Trophoblast cell (in vitro differentiated cells and primary cell): ENCODE data around the gene SIL1.

Experiments
- DNase-seq, 2 donors: peaks; one replicate each; pipeline ENCODE4 v3.0.0-alpha.2; 2016
- H2AFZ ChIP-seq: 2 replicates; pipeline ENCODE4 v1.6.1; 2013; ENCODE audit warnings: low read length, moderate library complexity, mild to moderate bottlenecking; ENCODE audit not compliant: insufficient read depth, poor library complexity
- H2AK5ac ChIP-seq: 2 replicates; pipeline ENCODE4 v1.6.1; 2013; ENCODE audit warnings: mild to moderate bottlenecking, low read length
- H2BK120ac ChIP-seq: 2 replicates; pipeline ENCODE4 v1.6.1; 2013; ENCODE audit warnings: low read length, mild to moderate bottlenecking, moderate library complexity; ENCODE audit not compliant: insufficient read depth, poor library complexity
- H2BK12ac ChIP-seq: 2 replicates; pipeline ENCODE4 v1.6.1; 2013; ENCODE audit warnings: mild to moderate bottlenecking, low read length, moderate library complexity
- H2BK5ac ChIP-seq: 2 replicates; pipeline ENCODE4 v1.6.1; 2013; ENCODE audit warnings: low read length, low read depth, moderate library complexity, mild to moderate bottlenecking; ENCODE audit not compliant: poor library complexity
- H3K14ac ChIP-seq: 2 replicates; pipeline ENCODE4 v1.6.1; 2013; ENCODE audit warnings: mild to moderate bottlenecking, low read length
- H3K18ac ChIP-seq: 2 replicates; pipeline ENCODE4 v1.6.1; 2013; ENCODE audit warnings: mild to moderate bottlenecking, low read length
- H3K23ac ChIP-seq: 2 replicates; pipeline ENCODE4 v1.6.1; 2013; ENCODE audit warnings: low read length
- H3K27ac ChIP-seq: 2 replicates; pipeline ENCODE4 v1.5.1; 2013; ENCODE audit warnings: low read depth, mild to moderate bottlenecking, inconsistent platforms, low read length, moderate library complexity
- H3K27me3 ChIP-seq: 2 replicates; pipeline ENCODE4 v1.6.1; 2013; ENCODE audit warnings: inconsistent platforms, mild to moderate bottlenecking, low read length, moderate library complexity; ENCODE audit not compliant: insufficient read depth
- H3K36me3 ChIP-seq, 2 experiments: 1 replicate in 1 of 2; 2 replicates in 1 of 2; pipeline ENCODE4 v1.6.1; 2013; ENCODE audit warnings: low read length in 2 of 2, mild to moderate bottlenecking in 2 of 2, moderate library complexity in 1 of 2; ENCODE audit not compliant: insufficient read depth in 2 of 2, control insufficient read depth in 1 of 2
- H3K4ac ChIP-seq: 2 replicates; pipeline ENCODE4 v1.6.1; 2013; ENCODE audit warnings: low read depth, mild to moderate bottlenecking, low read length, moderate library complexity
- H3K4me1 ChIP-seq, 2 experiments: 1 replicate in 1 of 2; 2 replicates in 1 of 2; pipeline ENCODE4 v1.6.1; 2013; ENCODE audit warnings: low read length in 2 of 2, mild to moderate bottlenecking in 2 of 2, moderate library complexity in 1 of 2; ENCODE audit not compliant: insufficient read depth in 2 of 2, control insufficient read depth in 1 of 2
- H3K4me2 ChIP-seq: 2 replicates; pipeline ENCODE4 v1.6.1; 2013; ENCODE audit warnings: inconsistent platforms, mild to moderate bottlenecking, low read length, moderate library complexity
- H3K4me3 ChIP-seq: 2 replicates; pipeline ENCODE4 v1.5.1; 2013; ENCODE audit warnings: mild to moderate bottlenecking, low read depth, low read length, inconsistent platforms
- H3K79me1 ChIP-seq: one replicate; pipeline ENCODE4 v1.6.1; 2013; ENCODE audit warnings: low read length
- H3K79me2 ChIP-seq: 2 replicates; pipeline ENCODE4 v1.6.1; 2013; ENCODE audit warnings: low read length, mild to moderate bottlenecking; ENCODE audit not compliant: control insufficient read depth, insufficient read depth, poor library complexity
- H3K9ac ChIP-seq: 2 replicates; pipeline ENCODE4 v1.6.1; 2013; ENCODE audit warnings: mild to moderate bottlenecking, low read length
- H3K9me3 ChIP-seq: 2 replicates; pipeline ENCODE4 v1.6.1; 2013; ENCODE audit warnings: low read depth, mild to moderate bottlenecking, control low read depth, inconsistent platforms, low read length; ENCODE audit not compliant: insufficient read depth
- H4K12ac ChIP-seq: 2 replicates; pipeline ENCODE4 v1.6.1; 2013; ENCODE audit warnings: low read depth, mild to moderate bottlenecking, low read length, moderate library complexity
- H4K8ac ChIP-seq: 2 replicates; pipeline ENCODE4 v1.6.1; 2013; ENCODE audit warnings: low read depth, mild to moderate bottlenecking, low read length, moderate library complexity
- H4K91ac ChIP-seq: one replicate; pipeline ENCODE4 v1.6.1; 2013; ENCODE audit warnings: low read depth, mild to moderate bottlenecking, low read length, moderate library complexity
- WGBS: extraction: QIAGEN DNeasy Blood & Tissue Kit; methylation state at CpG from one replicate; pipeline ENCODE4 v1.1.7; 2013; ENCODE audit warnings: missing lambda C conversion rate; ENCODE audit not compliant: insufficient read length, insufficient coverage; ENCODE audit errors: extremely low coverage; 5-methylcytosine and 5-hydroxymethylcytosine counted together

Gene SIL1

GRCh38 chr5:139017624-139018023 is 180.5 kb downstream of the SIL1 start:
- H3K27ac ChIP-seq = no peak overlapping the region
- H4K12ac ChIP-seq = no peak overlapping the region
- H3K9ac ChIP-seq = no peak overlapping the region
- no peak overlapping the region for H3K14ac ChIP-seq
- H3K79me1 ChIP-seq = no peaks in the 10 kb centered on the region
- H3K23ac ChIP-seq = no peak overlapping the region
- no peaks in the 10 kb centered on the region for H3K79me2 ChIP-seq
- H2BK120ac ChIP-seq = no peak overlapping the region
- H4K91ac ChIP-seq = no peak overlapping the region
- no peak overlapping the region for H2BK12ac ChIP-seq
- H2BK5ac ChIP-seq = no peak overlapping the region
- no peak overlapping the region for H3K4me3 ChIP-seq
- H3K9me3 ChIP-seq = no peaks in the 10 kb centered on the region
- no CpG with 5 or more reads among the region's 5 CpGs for WGBS
- H2AK5ac ChIP-seq = no peak overlapping the region
- H3K27me3 ChIP-seq = no peaks in the 10 kb centered on the region
- no peak overlapping the region for H3K4ac ChIP-seq
- H3K4me2 ChIP-seq = no peak overlapping the region
- no peak overlapping the region for H4K8ac ChIP-seq
- no peak overlapping the region for H3K18ac ChIP-seq
- H3K4me1 ChIP-seq = peaks cover 5 to 6% of the 10 kb centered on the region in 2 experiments
- H2AFZ ChIP-seq = no peak overlapping the region
- no peaks in the 10 kb centered on the region for H3K36me3 ChIP-seq
- DNase-seq = no peak

DNA sequence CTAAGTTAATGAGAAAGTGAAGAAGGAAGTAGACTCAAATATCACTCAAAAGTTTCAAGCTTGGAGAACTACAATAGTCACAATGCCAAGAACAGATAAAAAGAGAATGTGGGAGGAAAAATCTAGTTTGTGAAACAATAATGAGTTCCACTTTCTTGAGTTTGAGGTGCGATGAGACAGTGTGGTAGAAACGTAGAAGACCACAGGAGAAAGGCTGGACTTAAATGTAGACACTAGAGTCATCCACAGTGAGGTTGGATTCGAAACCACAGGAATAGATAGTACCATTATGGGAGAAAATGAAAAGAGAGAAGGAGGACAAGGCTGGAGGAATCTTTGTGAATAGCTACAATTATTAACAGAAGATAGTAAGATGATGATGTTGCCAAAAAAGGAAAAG is 182.0 kb downstream of the SIL1 start:
- DNase-seq = no peak
- H3K27ac ChIP-seq = no peak overlapping the region
- H2AFZ ChIP-seq = no peak overlapping the region
- H3K4me1 ChIP-seq = no peaks in the 10 kb centered on the region
- no peak overlapping the region for H3K14ac ChIP-seq
- no peak overlapping the region for H4K12ac ChIP-seq
- WGBS = no CpG with 5 or more reads among the region's 3 CpGs
- H2AK5ac ChIP-seq = no peak overlapping the region
- no peak overlapping the region for H4K8ac ChIP-seq
- H3K9me3 ChIP-seq = no peaks in the 10 kb centered on the region
- no peak overlapping the region for H3K18ac ChIP-seq
- H2BK120ac ChIP-seq = no peak overlapping the region
- H3K4me3 ChIP-seq = no peak overlapping the region
- H3K4ac ChIP-seq = no peak overlapping the region
- no peaks in the 10 kb centered on the region for H3K36me3 ChIP-seq
- H3K23ac ChIP-seq = no peak overlapping the region
- no peak overlapping the region for H3K9ac ChIP-seq
- H2BK5ac ChIP-seq = no peak overlapping the region
- H2BK12ac ChIP-seq = no peak overlapping the region
- H3K4me2 ChIP-seq = no peak overlapping the region
- H3K79me1 ChIP-seq = peaks cover under 1% of the 10 kb centered on the region
- H4K91ac ChIP-seq = no peak overlapping the region
- no peaks in the 10 kb centered on the region for H3K27me3 ChIP-seq
- H3K79me2 ChIP-seq = no peaks in the 10 kb centered on the region

- no CpG with 5 or more reads among the region's 4 CpGs for WGBS
- DNase-seq = no peak
- no peak overlapping the region for H2AFZ ChIP-seq
- H2BK5ac ChIP-seq = no peak overlapping the region
- no peaks in the 10 kb centered on the region for H3K79me2 ChIP-seq
- H3K4me1 ChIP-seq = no peaks in the 10 kb centered on the region
- peaks cover 1% of the 10 kb centered on the region for H3K79me1 ChIP-seq
- H3K4me2 ChIP-seq = no peak overlapping the region
- no peaks in the 10 kb centered on the region for H3K36me3 ChIP-seq
- no peak overlapping the region for H4K91ac ChIP-seq
- no peak overlapping the region for H2AK5ac ChIP-seq
- H3K9ac ChIP-seq = no peak overlapping the region
- H3K27ac ChIP-seq = no peak overlapping the region
- H2BK12ac ChIP-seq = no peak overlapping the region
- no peaks in the 10 kb centered on the region for H3K9me3 ChIP-seq
- no peak overlapping the region for H2BK120ac ChIP-seq
- no peak overlapping the region for H3K4ac ChIP-seq
- H4K8ac ChIP-seq = no peak overlapping the region
- H3K23ac ChIP-seq = no peak overlapping the region
- no peak overlapping the region for H4K12ac ChIP-seq
- no peak overlapping the region for H3K14ac ChIP-seq
- H3K4me3 ChIP-seq = no peak overlapping the region
- H3K27me3 ChIP-seq = no peaks in the 10 kb centered on the region
- no peak overlapping the region for H3K18ac ChIP-seq
These were observed 183.4 kb downstream of the SIL1 start for GRCh38 chr5:139014726-139015125.

- H3K4me3 ChIP-seq = no peak overlapping the region
- H3K27me3 ChIP-seq = no peaks in the 10 kb centered on the region
- H2AFZ ChIP-seq = no peak overlapping the region
- DNase-seq = no peak
- H4K8ac ChIP-seq = no peak overlapping the region
- no peak overlapping the region for H2BK12ac ChIP-seq
- no CpG with 5 or more reads among the region's 4 CpGs for WGBS
- H3K79me2 ChIP-seq = no peaks in the 10 kb centered on the region
- peak overlapping the region; percentile 32 for H4K91ac ChIP-seq
- no peak overlapping the region for H3K27ac ChIP-seq
- H3K9ac ChIP-seq = no peak overlapping the region
- no peak overlapping the region for H2BK5ac ChIP-seq
- no peak overlapping the region for H3K4ac ChIP-seq
- H3K9me3 ChIP-seq = no peaks in the 10 kb centered on the region
- H3K4me1 ChIP-seq = no peaks in the 10 kb centered on the region
- H3K79me1 ChIP-seq = peaks cover 1% of the 10 kb centered on the region
- H4K12ac ChIP-seq = peak overlapping the region; percentile 57
- H3K18ac ChIP-seq = no peak overlapping the region
- H3K14ac ChIP-seq = no peak overlapping the region
- H3K23ac ChIP-seq = no peak overlapping the region
- no peaks in the 10 kb centered on the region for H3K36me3 ChIP-seq
- H2AK5ac ChIP-seq = peak overlapping the region; percentile 56
- H3K4me2 ChIP-seq = no peak overlapping the region
- no peak overlapping the region for H2BK120ac ChIP-seq
These were observed 186.0 kb downstream of the SIL1 start for GRCh38 chr5:139012176-139012575.
